HG03571 (cell line): ENCODE results near the gene PDK2.
A peak's percentile ranks its signal among the peaks of the same experiment; 100 is the strongest.

Experiments
- ATAC-seq: cut with Tn5 transposase; IDR thresholded peaks from one replicate; pipeline ENCODE4 v1.9.1; 2021; ENCODE audit not compliant: unreplicated experiment

Gene PDK2

GRCh38 chr17:50094753-50095619 is at the start of gene PDK2:
PDK2 (plus strand) TSS chr17:50095351; CDS start chr17:50095436, 85 bp downstream.
- ATAC-seq, result peak; percentile 85

GRCh38 chr17:50046179-50046578 is 49.0 kb upstream of the PDK2 start:
- no peak for ATAC-seq

GRCh38 chr17:50046667-50047066 is 48.5 kb upstream of the PDK2 start:
- no peak for ATAC-seq

DNA sequence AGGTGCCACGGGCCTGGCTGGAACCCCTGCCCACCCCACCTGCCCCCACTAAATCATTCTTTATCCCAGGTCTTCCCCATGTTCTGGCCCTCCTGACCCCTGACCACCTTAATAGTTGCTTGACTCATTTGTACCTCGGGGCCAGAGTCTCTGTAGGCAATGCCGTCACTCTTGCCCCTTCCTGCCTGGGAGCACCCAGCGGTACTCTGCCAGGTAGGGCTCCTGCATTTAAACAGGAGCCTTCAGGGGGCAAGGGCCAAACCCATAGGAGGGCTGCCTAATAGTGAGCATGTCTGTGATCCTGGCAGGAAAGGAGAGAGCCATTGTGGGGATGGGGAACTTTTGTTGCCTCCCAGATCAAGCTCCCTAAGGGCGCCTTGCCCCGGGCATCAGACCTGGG is 48.1 kb upstream of the PDK2 start:
- no peak for ATAC-seq

GRCh38 chr17:50047488-50048126 is 47.5 kb upstream of the PDK2 start:
- no peak for ATAC-seq

DNA sequence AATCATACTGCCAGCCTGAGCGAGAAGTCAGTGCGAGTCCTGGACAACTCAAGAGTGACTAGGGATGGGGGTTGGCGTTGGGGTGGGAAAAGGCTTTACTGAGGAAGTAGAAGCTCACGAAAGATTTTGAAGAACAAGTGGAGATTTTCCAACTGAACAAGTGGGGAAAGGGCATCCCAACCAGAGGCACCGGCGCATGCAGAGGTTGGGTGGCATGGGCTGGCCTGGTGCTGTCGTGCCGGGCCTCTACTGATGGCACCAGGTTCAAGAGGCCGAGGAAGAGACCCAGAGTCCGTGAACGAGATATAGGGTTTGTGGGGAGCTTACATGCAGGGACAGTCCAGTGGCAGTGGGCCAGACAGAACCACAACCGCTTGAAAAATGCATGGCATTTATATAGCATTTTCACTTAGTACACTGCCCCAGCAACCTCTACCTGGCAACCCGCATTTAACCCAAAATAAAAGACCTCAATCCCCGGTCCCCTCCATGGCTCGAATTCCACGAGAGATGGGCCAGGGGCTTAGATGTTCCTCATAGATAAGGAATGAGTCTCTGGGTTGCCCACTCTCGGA is 46.9 kb upstream of the PDK2 start:
- ATAC-seq, result no peak

- no peak for ATAC-seq
These were observed 46.2 kb upstream of the PDK2 start for GRCh38 chr17:50048988-50049387.

DNA sequence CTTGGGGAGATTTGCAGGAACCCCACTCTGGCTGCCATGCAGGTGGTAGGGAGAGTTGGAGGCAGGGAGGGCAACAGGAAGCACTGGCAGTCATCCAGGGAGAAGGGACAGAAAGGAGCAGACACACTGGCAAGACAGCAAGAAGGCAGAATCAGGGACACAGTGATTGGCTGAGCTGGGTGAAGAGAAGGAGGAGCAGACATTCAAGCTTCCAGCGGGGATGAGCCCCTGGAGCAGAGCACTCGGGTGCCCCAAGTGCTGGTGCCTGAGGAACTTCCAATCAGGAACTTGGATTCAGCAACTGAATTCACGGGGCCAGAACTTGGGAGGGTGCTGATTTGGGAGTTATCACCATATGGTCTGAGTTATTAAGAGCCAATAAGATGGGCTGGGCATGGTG is 45.5 kb upstream of the PDK2 start:
- ATAC-seq, result no peak

- no peak for ATAC-seq
These were observed 44.6 kb upstream of the PDK2 start for GRCh38 chr17:50050431-50051032.

- no peak for ATAC-seq
These were observed 44.0 kb upstream of the PDK2 start for GRCh38 chr17:50051082-50051576.

DNA sequence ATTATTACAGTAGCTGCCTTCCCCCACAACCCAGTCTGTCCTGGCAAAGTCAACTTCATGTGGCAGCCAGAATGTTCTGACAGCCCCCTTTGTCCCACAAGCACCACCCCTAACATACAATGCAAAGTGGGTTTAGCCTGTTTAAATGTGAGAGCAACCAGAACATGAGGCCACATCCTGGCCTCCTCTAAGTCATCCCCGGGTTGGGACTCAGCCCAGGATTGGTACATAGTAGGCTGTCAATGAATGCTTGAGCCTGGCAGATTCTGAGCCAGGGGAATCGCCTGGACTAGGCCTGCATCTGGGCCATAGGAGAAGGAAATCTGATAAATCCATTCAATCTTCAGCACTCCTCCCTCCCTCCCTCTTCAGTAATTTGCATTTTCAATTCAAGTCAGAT is 43.5 kb upstream of the PDK2 start:
- no peak for ATAC-seq

DNA sequence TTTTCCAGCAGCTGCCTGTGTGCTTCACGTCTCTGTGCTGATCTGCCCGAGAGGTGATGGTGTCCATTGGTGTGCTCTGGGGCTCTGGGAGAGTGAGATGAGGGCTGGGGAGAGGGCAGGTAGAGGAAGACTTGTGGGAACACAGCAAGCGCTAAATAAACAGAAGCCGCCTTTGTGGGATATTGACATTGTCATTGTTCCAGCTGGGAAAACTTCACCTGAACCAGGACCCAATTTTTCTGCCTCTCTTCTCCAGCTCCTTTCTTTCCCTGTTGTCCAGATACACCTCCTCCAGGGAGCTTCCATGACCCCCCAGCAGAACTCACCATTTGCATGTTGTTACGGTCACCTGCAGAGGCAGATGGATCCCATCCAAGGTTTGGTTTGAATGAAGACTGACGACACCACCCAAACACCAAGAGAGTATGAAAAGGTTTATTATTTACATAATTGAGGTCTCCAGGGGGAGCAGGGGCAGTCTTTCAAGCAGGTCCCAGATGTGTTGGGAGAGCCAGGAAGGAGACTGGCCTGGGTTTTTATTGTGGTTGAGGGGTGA is 42.8 kb upstream of the PDK2 start:
- ATAC-seq, result no peak

DNA sequence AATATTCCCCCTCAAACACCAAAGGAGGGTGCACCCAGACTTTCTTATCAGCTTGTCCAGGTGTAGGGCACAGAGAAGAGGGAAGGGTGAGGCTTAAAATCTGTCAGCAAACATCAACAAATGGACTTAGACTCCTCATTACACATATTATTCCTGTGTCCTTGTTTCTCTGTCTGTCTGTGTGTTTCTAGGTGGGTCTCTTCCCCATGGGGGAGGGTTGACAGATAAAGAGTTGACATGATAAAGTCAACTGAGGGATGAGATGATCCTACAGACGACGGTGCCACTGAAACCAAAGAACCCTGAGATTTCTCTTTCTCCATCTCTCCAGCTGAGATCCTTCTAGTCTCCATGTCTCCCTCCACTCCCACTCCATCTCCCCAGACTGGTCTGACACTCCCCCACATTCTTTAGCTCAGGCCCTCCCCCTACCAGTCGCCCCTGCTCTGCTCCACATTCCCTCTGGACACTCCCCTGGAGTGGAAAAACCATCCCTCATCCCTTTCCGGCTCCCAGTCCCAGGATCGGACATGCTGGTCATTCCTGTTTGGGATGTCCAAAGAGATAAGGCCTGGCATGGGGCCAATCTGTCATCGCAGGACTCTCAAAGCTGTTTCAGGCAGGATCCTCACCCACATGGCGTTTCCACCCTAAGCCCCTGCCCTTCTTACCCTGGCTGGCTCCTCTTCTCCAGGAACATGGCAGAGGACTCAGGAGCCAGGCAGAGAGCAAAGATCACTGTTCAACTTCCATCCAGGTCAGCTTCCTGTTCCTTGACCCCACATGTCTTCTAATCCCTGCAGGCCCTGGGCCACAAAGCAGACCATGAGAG is 42.1 kb upstream of the PDK2 start:
- no peak for ATAC-seq

- no peak for ATAC-seq
These were observed 41.5 kb upstream of the PDK2 start for GRCh38 chr17:50053654-50053960.

DNA sequence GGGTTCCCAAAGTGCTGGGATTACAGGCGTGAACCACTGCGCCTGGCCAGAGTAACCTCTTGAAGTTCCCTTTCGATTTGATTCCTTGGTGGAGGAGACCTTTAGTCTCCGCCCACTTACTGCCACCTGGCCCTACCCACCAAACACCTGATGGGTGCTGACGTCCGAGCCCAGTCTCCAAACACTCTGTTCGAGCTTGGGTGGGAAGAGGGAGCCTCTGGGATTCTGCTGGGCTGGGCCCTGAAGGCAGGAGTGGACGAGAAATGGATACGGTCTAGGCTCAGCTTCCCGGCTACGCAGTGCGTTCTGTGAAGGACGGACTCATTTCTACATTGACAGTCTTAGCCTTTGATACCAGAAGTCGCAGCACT is 40.1 kb upstream of the PDK2 start:
- ATAC-seq, result no peak

DNA sequence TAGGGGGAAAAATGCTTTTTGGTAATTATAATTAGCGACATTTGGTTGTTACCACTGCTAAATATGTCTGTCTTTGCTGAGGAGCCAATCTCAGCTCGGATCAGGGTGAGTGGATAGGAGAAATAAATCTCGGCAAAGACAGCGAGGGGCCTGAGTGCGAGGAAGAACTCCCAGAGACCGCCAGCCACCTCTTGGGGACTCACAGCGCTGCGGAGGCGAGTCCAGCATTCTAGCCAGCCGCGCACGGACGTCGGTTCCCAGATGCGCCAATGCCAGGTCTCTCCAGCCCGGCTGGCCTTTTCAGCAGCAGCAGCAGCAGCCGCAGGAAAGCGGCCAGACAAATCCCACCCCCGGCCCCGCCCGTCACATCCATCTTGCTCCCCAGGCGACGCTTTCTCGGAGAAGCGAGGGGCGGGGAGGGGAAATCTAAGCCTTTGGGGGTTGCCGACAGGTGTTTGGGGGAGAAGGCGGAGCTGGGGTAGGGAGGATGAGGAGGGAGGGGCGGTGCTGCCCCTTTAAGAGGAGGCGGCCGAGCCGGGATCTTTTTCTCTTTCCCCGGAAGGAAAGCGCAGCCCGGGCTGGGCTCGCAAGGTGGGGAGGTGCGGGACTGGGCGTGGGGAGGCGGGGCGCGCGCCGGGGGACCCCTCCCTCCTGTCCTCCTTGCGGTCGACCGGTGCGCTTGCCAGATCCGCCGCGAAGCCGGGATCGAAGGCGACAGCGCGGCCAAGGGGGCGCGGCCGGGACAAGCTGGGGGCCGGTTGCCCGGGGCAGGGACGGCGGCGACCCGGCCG is 39.5 kb upstream of the PDK2 start, which contains the start of gene ITGA3:
ITGA3 (plus strand) TSS at position 685 of the 791 bp plus-strand sequence. CDS start 330 bp downstream, outside the sequence.
- no peak for ATAC-seq

GRCh38 chr17:50056217-50056960 is 38.8 kb upstream of the PDK2 start:
- ATAC-seq, result no peak

DNA sequence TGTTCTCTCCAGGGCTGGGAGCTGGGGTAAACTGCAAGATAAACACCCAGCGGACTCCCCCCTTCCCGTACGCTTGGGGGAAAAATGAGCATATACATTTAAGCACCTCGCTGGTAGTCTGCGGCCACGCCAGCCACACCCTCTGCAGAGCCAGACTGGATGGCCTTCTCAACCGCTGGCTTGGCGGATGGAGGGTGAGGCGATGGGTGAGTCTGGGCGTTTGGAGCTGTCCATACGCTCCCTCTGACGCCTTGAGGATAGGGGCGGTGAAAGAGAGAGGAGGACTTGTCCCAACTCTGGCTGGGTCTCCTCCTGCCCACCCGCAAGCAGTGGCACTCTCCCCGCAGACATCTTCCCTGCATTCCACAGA is 38.2 kb upstream of the PDK2 start:
- ATAC-seq, result no peak

DNA sequence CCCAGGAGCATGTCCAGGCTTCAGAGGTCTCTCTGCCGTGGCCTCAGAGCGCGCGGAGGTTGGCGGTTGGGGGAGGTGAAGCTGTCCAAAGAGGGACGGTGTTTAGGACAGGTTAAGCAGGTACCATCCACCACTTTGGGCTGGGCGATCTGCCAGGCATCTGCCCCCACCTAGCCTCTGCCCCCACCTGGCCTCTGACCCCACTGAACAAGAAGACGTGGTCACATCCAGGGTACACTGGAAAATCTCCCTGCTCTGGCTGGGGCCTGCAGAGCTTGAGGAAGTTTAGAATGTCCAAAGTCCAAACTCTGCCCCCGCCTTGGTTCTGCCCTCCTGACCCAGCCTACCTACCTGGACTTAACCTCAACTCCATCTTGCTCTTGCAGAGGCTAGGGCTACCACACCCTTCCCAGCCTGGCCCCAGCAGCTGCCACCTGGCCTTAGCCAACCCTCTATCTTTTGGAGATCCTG is 37.6 kb upstream of the PDK2 start:
- ATAC-seq, result no peak
